HG03432 (cell line): ENCODE data around the gene EFCAB11.
A peak's percentile ranks its signal among the peaks of the same experiment; 100 is the strongest.

Source experiments
- ATAC-seq: cut with Tn5 transposase; IDR thresholded peaks from one replicate; pipeline ENCODE4 v1.9.1; 2021; ENCODE audit warnings: mild to moderate bottlenecking, moderate library complexity; ENCODE audit not compliant: unreplicated experiment

EFCAB11 gene

GRCh38 chr14:89954070-89955021 lies at the start of gene EFCAB11:
Gene EFCAB11 (minus strand): TSS chr14:89954730. CDS start chr14:89954660, 70 bp downstream.
- ATAC-seq, result peak; percentile 84

DNA sequence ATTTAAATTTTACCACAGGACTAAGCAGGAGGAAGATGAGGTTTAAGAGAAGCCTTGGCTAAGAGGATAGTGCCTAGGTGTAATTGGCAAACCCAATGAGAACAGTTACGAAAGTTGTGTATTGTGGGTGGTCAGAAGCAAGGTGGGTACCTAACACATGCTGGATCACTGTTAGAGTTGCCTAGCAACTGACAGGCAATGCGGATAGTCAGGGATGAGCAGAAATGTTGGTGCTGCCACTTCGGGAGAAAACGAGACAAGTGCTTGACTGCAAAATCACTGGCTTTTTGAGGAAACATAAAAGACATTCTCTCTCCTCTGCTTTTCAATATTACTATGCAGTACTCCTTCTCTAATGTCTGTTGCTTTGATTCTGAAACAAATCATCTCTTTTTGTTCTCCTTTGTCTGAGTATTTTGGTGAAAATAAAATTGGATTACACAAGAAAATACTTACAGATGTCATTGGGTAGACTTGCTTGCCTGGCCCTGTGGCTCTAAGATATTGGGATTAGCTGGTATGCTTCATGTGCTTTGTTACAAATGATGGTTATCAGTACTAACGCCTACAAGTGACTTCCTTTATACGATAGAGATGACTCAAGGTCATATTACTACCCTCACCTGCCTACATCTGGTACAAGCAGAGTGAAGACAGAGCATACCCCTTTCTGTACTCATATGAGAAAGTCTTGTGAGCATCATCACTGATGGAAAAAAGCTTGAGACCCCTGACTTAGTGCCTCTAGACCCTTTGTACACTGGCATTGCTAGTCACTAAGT lies 49.2 kb upstream of the EFCAB11 start:
- no peak for ATAC-seq

DNA sequence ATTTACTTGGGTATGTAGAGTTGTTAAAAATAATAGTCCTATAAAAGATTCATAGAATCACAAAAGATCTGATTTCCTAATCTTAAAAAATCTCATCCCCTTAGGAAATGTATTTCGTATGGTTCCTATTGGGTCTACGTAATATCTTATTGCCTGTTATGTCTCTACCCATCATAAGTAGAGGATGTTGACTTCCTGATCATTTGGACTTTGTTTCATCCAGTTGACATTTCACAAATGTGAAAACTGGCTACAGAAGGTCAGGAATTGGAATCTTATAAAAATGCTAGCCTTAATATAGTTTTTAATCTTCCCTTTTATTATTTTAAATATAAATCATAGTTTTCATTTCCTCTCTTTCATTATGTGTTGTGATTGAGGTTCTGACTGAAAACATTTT lies 46.4 kb upstream of the EFCAB11 start:
- no peak for ATAC-seq

GRCh38 chr14:89996963-89997362 lies 42.4 kb upstream of the EFCAB11 start:
- no peak for ATAC-seq

GRCh38 chr14:89992273-89992672 lies 37.7 kb upstream of the EFCAB11 start:
- ATAC-seq, result no peak

GRCh38 chr14:89990623-89991275 lies 36.2 kb upstream of the EFCAB11 start:
- ATAC-seq, result no peak

DNA sequence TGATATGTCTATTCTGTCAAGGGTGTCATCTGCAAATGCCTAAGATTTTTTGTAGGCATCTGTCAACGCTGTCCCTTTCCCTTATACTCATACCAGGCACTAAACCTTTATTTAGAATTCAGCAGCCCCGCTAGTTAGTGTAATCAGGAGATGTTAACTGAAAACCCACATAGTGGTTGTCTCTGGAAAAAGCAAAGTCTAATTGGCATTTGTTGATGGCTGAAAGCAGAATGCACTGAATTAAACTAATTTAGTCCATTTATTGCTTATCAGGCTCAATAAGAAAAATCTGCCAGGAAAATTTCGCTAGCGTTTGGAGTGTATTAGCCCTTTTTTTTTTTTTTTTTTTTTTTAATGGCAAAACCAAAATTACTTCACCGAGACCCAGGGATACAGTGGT lies 35.7 kb upstream of the EFCAB11 start:
- no peak for ATAC-seq

DNA sequence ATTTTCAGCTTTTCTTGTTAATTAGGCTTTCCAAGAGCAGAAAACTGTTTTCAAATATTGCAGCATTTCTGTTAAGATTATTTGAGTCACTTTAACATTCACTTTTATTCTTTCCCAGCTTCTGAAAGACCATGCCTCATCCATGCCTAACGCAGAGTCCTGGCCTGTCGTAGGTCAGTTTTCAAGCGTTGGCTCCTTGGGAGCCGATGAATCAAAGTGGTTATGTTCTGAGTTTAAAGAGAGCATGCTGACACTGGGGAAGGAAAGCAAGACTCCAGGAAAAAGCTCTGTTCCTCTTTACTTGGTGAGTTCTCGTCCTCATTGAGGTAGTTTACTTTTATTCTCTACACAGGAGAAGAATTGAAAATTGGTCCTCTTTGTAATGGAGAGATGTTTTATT lies 34.3 kb upstream of the EFCAB11 start:
- ATAC-seq, result no peak

GRCh38 chr14:89987161-89987475 lies 32.6 kb upstream of the EFCAB11 start:
- ATAC-seq, result no peak

DNA sequence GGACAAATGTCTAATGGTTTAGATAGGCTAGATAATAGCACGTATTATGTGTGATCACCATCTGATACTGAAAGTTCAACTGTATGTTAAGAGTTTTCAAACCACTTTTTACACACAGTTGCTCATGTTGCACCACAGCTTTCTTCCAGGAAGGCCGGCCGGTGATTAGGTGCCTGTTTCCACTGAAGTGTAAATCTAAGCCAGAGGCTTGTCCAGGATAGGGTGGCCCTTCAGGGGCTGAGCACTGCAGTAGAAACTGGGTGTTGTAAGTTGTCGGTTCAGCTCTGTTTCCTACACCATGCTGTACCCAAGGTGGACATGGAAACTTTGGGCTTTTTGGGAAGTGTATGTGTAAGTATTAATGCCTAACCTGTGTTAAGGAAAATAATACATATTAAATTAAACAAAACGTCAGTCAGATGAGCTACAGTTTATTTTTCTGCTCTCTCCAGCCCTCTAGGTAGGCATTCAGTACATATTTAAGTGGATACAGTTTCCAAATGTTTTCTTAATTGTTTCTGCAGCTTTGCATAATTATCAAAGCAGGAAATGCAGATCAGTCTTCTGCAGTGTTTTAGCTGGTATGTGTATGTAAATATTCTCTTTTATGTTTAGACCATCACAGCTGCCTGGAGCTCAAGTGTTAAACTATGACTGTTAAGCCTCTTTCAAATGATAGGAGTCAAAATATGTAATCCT lies 32.1 kb upstream of the EFCAB11 start:
- ATAC-seq, result no peak

- ATAC-seq, result no peak
These were observed 28.8 kb upstream of the EFCAB11 start for GRCh38 chr14:89983375-89983774.

GRCh38 chr14:89978656-89979055 lies 24.1 kb upstream of the EFCAB11 start:
- ATAC-seq, result no peak

GRCh38 chr14:89977668-89978067 lies 23.1 kb upstream of the EFCAB11 start:
- ATAC-seq, result no peak

DNA sequence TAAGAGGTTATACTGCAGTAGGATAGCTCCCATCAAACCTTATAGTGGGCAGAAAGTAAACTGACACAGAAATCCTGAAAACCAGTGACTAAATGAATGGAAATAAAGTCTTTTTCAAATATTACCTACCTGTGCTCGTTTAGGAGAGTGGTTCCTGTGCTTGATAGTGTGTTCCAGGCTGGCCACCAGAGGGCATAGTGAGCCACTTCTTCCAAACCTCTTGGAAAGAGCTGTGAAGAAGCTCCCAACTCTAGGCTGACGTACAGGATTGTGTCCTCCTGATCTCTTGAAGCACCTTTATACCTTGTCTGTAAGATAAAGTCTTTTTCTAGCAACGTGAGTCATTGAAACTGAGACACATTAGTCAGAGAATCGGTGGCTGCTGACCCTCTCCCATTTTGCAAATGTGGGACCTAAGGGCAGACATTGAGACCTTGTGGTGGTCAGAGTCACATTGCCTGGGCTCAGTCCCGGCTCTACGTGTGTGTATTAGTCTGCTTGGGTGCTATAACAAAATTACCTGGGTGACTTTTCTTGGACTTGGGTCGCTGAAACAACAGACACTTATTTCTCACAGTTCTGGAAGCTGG lies 18.8 kb upstream of the EFCAB11 start:
- peak; percentile 70 for ATAC-seq

DNA sequence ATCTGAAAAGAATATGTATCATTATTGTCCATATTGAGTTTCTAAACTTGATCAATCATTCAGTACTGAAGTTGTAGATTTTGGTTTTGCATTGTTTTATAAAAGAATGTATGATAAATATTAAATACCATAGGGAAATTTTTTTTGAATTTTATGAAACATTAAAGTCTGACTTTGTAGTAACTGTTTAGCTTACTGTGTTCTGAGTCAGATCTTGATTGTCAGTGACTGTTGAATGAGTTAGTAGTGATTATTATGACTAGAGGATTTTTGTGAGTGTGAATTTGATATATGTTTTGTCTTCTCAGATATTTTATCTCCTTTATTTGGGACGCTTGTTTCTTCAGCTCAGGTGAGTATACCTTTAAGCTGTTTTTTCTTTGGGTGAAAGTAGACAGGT lies 11.3 kb upstream of the EFCAB11 start:
- ATAC-seq, result no peak

- no peak for ATAC-seq
These were observed 8.9 kb upstream of the EFCAB11 start for GRCh38 chr14:89963288-89963978.

DNA sequence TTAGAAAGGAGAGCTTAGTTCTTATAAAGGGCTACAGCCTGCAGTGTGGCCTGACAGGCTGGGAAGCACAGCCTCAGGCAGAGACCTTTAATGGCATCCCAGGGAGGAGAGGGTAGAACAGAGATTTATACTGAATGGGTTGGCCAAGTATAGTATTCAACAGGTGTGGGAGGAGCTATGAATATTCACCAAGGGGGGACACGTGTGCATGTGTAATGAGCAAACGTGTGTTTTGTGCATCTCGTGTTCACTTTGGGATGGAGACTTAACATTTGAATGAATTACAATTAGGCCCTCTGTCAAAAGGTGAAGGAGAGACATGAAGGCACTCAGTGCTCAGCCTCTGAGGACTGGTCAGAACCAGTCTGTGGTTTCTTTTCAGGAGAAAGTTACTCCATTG lies 6.4 kb upstream of the EFCAB11 start:
- ATAC-seq, result no peak

- ATAC-seq, result no peak
These were observed 5.4 kb upstream of the EFCAB11 start for GRCh38 chr14:89959853-89960445.

GRCh38 chr14:89958966-89959365 lies 4.4 kb upstream of the EFCAB11 start:
- ATAC-seq, result no peak

DNA sequence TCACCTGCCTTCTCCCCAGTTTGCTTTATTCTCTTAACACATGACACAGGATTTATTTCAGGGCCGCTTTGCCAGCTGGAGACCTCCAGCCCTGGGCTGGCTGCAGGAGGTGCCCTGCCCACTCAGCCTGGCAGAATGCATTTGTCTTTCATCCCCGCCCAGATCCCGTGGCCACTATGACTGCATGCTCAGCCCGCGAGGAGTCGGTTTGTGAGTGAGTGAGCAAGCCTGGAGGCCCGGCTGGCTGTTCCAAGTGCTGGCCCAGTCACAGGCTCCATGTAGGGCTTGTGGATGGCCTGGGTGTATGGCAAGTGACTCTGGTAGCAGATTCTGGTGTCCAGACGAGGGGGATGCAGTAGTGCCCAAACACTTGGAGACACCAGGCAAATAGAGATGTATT lies 3.3 kb upstream of the EFCAB11 start:
- ATAC-seq, result no peak
